ENCODE results near the gene CLIP2. TPM values are rescaled to one million over a fixed set of nuclear protein-coding genes. Genes with fewer than 3 reads are reported as not detected.
"Not testable (repeated sequence)": the region's sequence is repeated elsewhere in the genome, so short reads cannot be mapped to it uniquely, and the experiment has no call there.

The CLIP2 gene
- total RNA-seq, 1 donor from 2014 or later, result 21.9 TPM

GRCh38 chr7:74344132-74344496, 54.9 kb downstream of the CLIP2 start:
- H3K27ac ChIP-seq (ENCODE audit: low read depth, low read length), result no peak overlapping the region
- no peaks in the 10 kb centered on the region for H3K4me1 ChIP-seq (ENCODE audit: control insufficient read depth in 3 of 3, insufficient read depth in 3 of 3, low read length in 3 of 3)
- H3K9ac ChIP-seq (ENCODE audit: low read depth in 1 of 3, low read length in 3 of 3), result no peak overlapping the region
- H3K27me3 ChIP-seq (ENCODE audit: control insufficient read depth in 3 of 3, insufficient read depth in 3 of 3, low read length in 3 of 3), result no peaks in the 10 kb centered on the region
- no peaks in the 10 kb centered on the region for H3K36me3 ChIP-seq (ENCODE audit: control insufficient read depth in 3 of 3, insufficient read depth in 3 of 3, low read length in 3 of 3)
- H3K4me3 ChIP-seq (ENCODE audit: low read length in 3 of 3), result no peak overlapping the region
- H3K9me3 ChIP-seq (ENCODE audit: control insufficient read depth in 3 of 3, low read length in 3 of 3), result no peaks in the 10 kb centered on the region

- Histone ChIP-seq H3K4me3 (ENCODE audit: low read length in 3 of 3) (no peak overlapping the region), H3K36me3 (ENCODE audit: control insufficient read depth in 3 of 3, insufficient read depth in 3 of 3, low read length in 3 of 3) (no peaks in the 10 kb centered on the region), H3K27me3 (ENCODE audit: control insufficient read depth in 3 of 3, insufficient read depth in 3 of 3, low read length in 3 of 3) (no peaks in the 10 kb centered on the region), H3K27ac (ENCODE audit: low read depth, low read length) (no peak overlapping the region), H3K9ac (ENCODE audit: low read depth in 1 of 3, low read length in 3 of 3) (no peak overlapping the region), H3K9me3 (ENCODE audit: control insufficient read depth in 3 of 3, low read length in 3 of 3) (no peaks in the 10 kb centered on the region), H3K4me1 (ENCODE audit: control insufficient read depth in 3 of 3, insufficient read depth in 3 of 3, low read length in 3 of 3) (no peaks in the 10 kb centered on the region)
Measured at GRCh38 chr7:74344786-74345185, 55.6 kb downstream of the CLIP2 start.

- no peaks in the 10 kb centered on the region for H3K27me3 ChIP-seq (ENCODE audit: control insufficient read depth in 3 of 3, insufficient read depth in 3 of 3, low read length in 3 of 3)
- no peaks in the 10 kb centered on the region for H3K36me3 ChIP-seq (ENCODE audit: control insufficient read depth in 3 of 3, insufficient read depth in 3 of 3, low read length in 3 of 3)
- H3K9ac ChIP-seq (ENCODE audit: low read depth in 1 of 3, low read length in 3 of 3), result no peak overlapping the region
- H3K4me3 ChIP-seq (ENCODE audit: low read length in 3 of 3), result no peak overlapping the region
- no peaks in the 10 kb centered on the region for H3K9me3 ChIP-seq (ENCODE audit: control insufficient read depth in 3 of 3, low read length in 3 of 3)
- H3K4me1 ChIP-seq (ENCODE audit: control insufficient read depth in 3 of 3, insufficient read depth in 3 of 3, low read length in 3 of 3), result no peaks in the 10 kb centered on the region
- H3K27ac ChIP-seq (ENCODE audit: low read depth, low read length), result no peak overlapping the region
Measured at GRCh38 chr7:74345970-74346369, 56.8 kb downstream of the CLIP2 start.

- Histone ChIP-seq H3K27ac (ENCODE audit: low read depth, low read length) (no peak overlapping the region), H3K4me3 (ENCODE audit: low read length in 3 of 3) (no peak overlapping the region), H3K36me3 (ENCODE audit: control insufficient read depth in 3 of 3, insufficient read depth in 3 of 3, low read length in 3 of 3) (peaks cover 0 to 2% (median 0%) of the 10 kb centered on the region in 3 donors), H3K27me3 (ENCODE audit: control insufficient read depth in 3 of 3, insufficient read depth in 3 of 3, low read length in 3 of 3) (no peaks in the 10 kb centered on the region), H3K9ac (ENCODE audit: low read depth in 1 of 3, low read length in 3 of 3) (no peak overlapping the region), H3K9me3 (ENCODE audit: control insufficient read depth in 3 of 3, low read length in 3 of 3) (no peaks in the 10 kb centered on the region), H3K4me1 (ENCODE audit: control insufficient read depth in 3 of 3, insufficient read depth in 3 of 3, low read length in 3 of 3) (no peaks in the 10 kb centered on the region)
Measured at GRCh38 chr7:74349621-74350020, 60.4 kb downstream of the CLIP2 start.

- peaks cover 0 to 5% (median 2%) of the 10 kb centered on the region in 3 donors for H3K36me3 ChIP-seq (ENCODE audit: control insufficient read depth in 3 of 3, insufficient read depth in 3 of 3, low read length in 3 of 3)
- H3K4me3 ChIP-seq (ENCODE audit: low read length in 3 of 3), result no peak overlapping the region
- H3K9me3 ChIP-seq (ENCODE audit: control insufficient read depth in 3 of 3, low read length in 3 of 3), result peaks cover 0 to under 1% (median 0%) of the 10 kb centered on the region in 3 donors
- no peaks in the 10 kb centered on the region for H3K27me3 ChIP-seq (ENCODE audit: control insufficient read depth in 3 of 3, insufficient read depth in 3 of 3, low read length in 3 of 3)
- no peak overlapping the region for H3K27ac ChIP-seq (ENCODE audit: low read depth, low read length)
- no peaks in the 10 kb centered on the region for H3K4me1 ChIP-seq (ENCODE audit: control insufficient read depth in 3 of 3, insufficient read depth in 3 of 3, low read length in 3 of 3)
- H3K9ac ChIP-seq (ENCODE audit: low read depth in 1 of 3, low read length in 3 of 3), result no peak overlapping the region
Measured at GRCh38 chr7:74350751-74351150, 61.5 kb downstream of the CLIP2 start.

GRCh38 chr7:74351836-74352235, 62.6 kb downstream of the CLIP2 start:
- H3K9ac ChIP-seq (ENCODE audit: low read depth in 1 of 3, low read length in 3 of 3), result no peak overlapping the region
- H3K27me3 ChIP-seq (ENCODE audit: control insufficient read depth in 3 of 3, insufficient read depth in 3 of 3, low read length in 3 of 3), result no peaks in the 10 kb centered on the region
- peaks cover 1 to 12% (median 6%) of the 10 kb centered on the region in 3 donors for H3K36me3 ChIP-seq (ENCODE audit: control insufficient read depth in 3 of 3, insufficient read depth in 3 of 3, low read length in 3 of 3)
- no peak overlapping the region for H3K27ac ChIP-seq (ENCODE audit: low read depth, low read length)
- no peaks in the 10 kb centered on the region for H3K4me1 ChIP-seq (ENCODE audit: control insufficient read depth in 3 of 3, insufficient read depth in 3 of 3, low read length in 3 of 3)
- no peak overlapping the region for H3K4me3 ChIP-seq (ENCODE audit: low read length in 3 of 3)
- H3K9me3 ChIP-seq (ENCODE audit: control insufficient read depth in 3 of 3, low read length in 3 of 3), result peaks cover 0 to 5% (median 2%) of the 10 kb centered on the region in 3 donors

- not testable (repeated sequence) for H3K4me1 ChIP-seq (ENCODE audit: control insufficient read depth in 3 of 3, insufficient read depth in 3 of 3, low read length in 3 of 3); H3K9me3 ChIP-seq (ENCODE audit: control insufficient read depth in 3 of 3, low read length in 3 of 3); H3K9ac ChIP-seq (ENCODE audit: low read depth in 1 of 3, low read length in 3 of 3); H3K4me3 ChIP-seq (ENCODE audit: low read length in 3 of 3); H3K27ac ChIP-seq (ENCODE audit: low read depth, low read length); H3K27me3 ChIP-seq (ENCODE audit: control insufficient read depth in 3 of 3, insufficient read depth in 3 of 3, low read length in 3 of 3)
- H3K36me3 ChIP-seq (ENCODE audit: control insufficient read depth in 3 of 3, insufficient read depth in 3 of 3, low read length in 3 of 3), result peaks cover 6 to 16% (median 10%) of the 10 kb centered on the region in 3 donors
Measured at GRCh38 chr7:74352551-74353138, 63.4 kb downstream of the CLIP2 start.

GRCh38 chr7:74354009-74354408, 64.8 kb downstream of the CLIP2 start:
- peaks cover 6 to 16% (median 12%) of the 10 kb centered on the region in 3 donors for H3K36me3 ChIP-seq (ENCODE audit: control insufficient read depth in 3 of 3, insufficient read depth in 3 of 3, low read length in 3 of 3)

GRCh38 chr7:74355091-74355490, 65.9 kb downstream of the CLIP2 start:
- peaks cover 6 to 18% (median 12%) of the 10 kb centered on the region in 3 donors for H3K36me3 ChIP-seq (ENCODE audit: control insufficient read depth in 3 of 3, insufficient read depth in 3 of 3, low read length in 3 of 3)
- H3K27ac ChIP-seq (ENCODE audit: low read depth, low read length), result no peak overlapping the region
- no peaks in the 10 kb centered on the region for H3K27me3 ChIP-seq (ENCODE audit: control insufficient read depth in 3 of 3, insufficient read depth in 3 of 3, low read length in 3 of 3)
- H3K9me3 ChIP-seq (ENCODE audit: control insufficient read depth in 3 of 3, low read length in 3 of 3), result peaks cover 0 to 5% (median 2%) of the 10 kb centered on the region in 3 donors
- H3K9ac ChIP-seq (ENCODE audit: low read depth in 1 of 3, low read length in 3 of 3), result no peak overlapping the region
- H3K4me1 ChIP-seq (ENCODE audit: control insufficient read depth in 3 of 3, insufficient read depth in 3 of 3, low read length in 3 of 3), result no peaks in the 10 kb centered on the region
- no peak overlapping the region for H3K4me3 ChIP-seq (ENCODE audit: low read length in 3 of 3)

More at GRCh38 chr7:74354009-74354408, 64.8 kb downstream of the CLIP2 start:
- no peak overlapping the region for H3K4me3 ChIP-seq (ENCODE audit: low read length in 3 of 3)
- no peak overlapping the region for H3K27ac ChIP-seq (ENCODE audit: low read depth, low read length)
- H3K4me1 ChIP-seq (ENCODE audit: control insufficient read depth in 3 of 3, insufficient read depth in 3 of 3, low read length in 3 of 3), result no peaks in the 10 kb centered on the region
- no peaks in the 10 kb centered on the region for H3K27me3 ChIP-seq (ENCODE audit: control insufficient read depth in 3 of 3, insufficient read depth in 3 of 3, low read length in 3 of 3)
- H3K9me3 ChIP-seq (ENCODE audit: control insufficient read depth in 3 of 3, low read length in 3 of 3), result peaks cover 0 to 5% (median 2%) of the 10 kb centered on the region in 3 donors
- no peak overlapping the region for H3K9ac ChIP-seq (ENCODE audit: low read depth in 1 of 3, low read length in 3 of 3)

- Histone ChIP-seq H3K9me3 (ENCODE audit: control insufficient read depth in 3 of 3, low read length in 3 of 3) (peaks cover 0 to 5% (median 2%) of the 10 kb centered on the region in 3 donors), H3K27me3 (ENCODE audit: control insufficient read depth in 3 of 3, insufficient read depth in 3 of 3, low read length in 3 of 3) (no peaks in the 10 kb centered on the region), H3K4me1 (ENCODE audit: control insufficient read depth in 3 of 3, insufficient read depth in 3 of 3, low read length in 3 of 3) (no peaks in the 10 kb centered on the region), H3K27ac (ENCODE audit: low read depth, low read length) (no peak overlapping the region), H3K36me3 (ENCODE audit: control insufficient read depth in 3 of 3, insufficient read depth in 3 of 3, low read length in 3 of 3) (peaks cover 6 to 18% (median 14%) of the 10 kb centered on the region in 3 donors), H3K4me3 (ENCODE audit: low read length in 3 of 3) (no peak overlapping the region), H3K9ac (ENCODE audit: low read depth in 1 of 3, low read length in 3 of 3) (no peak overlapping the region)
Measured at GRCh38 chr7:74356589-74357315, 67.5 kb downstream of the CLIP2 start.

Data from skeletal muscle tissue (tissue), 4 donors.